ENCODE results near the gene NEO1. TPM values are rescaled to one million over a fixed set of nuclear protein-coding genes. Genes with fewer than 3 reads are reported as not detected.

Gene NEO1
- total RNA-seq, 1 experiment from 2014 or later: 16.1 TPM

- DNase-seq (ENCODE audit: low read depth): no peak
Observed at GRCh38 chr15:73329501-73330200, 277.4 kb downstream of the NEO1 start.

- DNase-seq (ENCODE audit: low read depth): no peak
Observed at GRCh38 chr15:73330206-73331051, 278.2 kb downstream of the NEO1 start.

- DNase-seq (ENCODE audit: low read depth): no peak
Observed at GRCh38 chr15:73331501-73331900, 279.2 kb downstream of the NEO1 start.

- no peak for DNase-seq (ENCODE audit: low read depth)
Observed at GRCh38 chr15:73331991-73332925, 280.0 kb downstream of the NEO1 start.

- no peak for DNase-seq (ENCODE audit: low read depth)
Observed at GRCh38 chr15:73333001-73333400, 280.7 kb downstream of the NEO1 start.

GRCh38 chr15:73334086-73334485 lies 281.8 kb downstream of the NEO1 start:
- DNase-seq (ENCODE audit: low read depth): no peak

GRCh38 chr15:73335026-73335425 lies 282.8 kb downstream of the NEO1 start:
- no peak for DNase-seq (ENCODE audit: low read depth)

- no peak for DNase-seq (ENCODE audit: low read depth)
Observed at GRCh38 chr15:73335471-73335870, 283.2 kb downstream of the NEO1 start.

GRCh38 chr15:73336756-73337155 lies 284.5 kb downstream of the NEO1 start:
- no peak for DNase-seq (ENCODE audit: low read depth)

GRCh38 chr15:73337187-73337586 lies 284.9 kb downstream of the NEO1 start:
- no peak for DNase-seq (ENCODE audit: low read depth)

- DNase-seq (ENCODE audit: low read depth): no peak
Observed at GRCh38 chr15:73338058-73338457, 285.8 kb downstream of the NEO1 start.

- no peak for DNase-seq (ENCODE audit: low read depth)
Observed at GRCh38 chr15:73338606-73339374, 286.5 kb downstream of the NEO1 start.

GRCh38 chr15:73340502-73341192 lies 288.4 kb downstream of the NEO1 start:
- DNase-seq (ENCODE audit: low read depth): no peak

GRCh38 chr15:73341886-73342600 lies 289.8 kb downstream of the NEO1 start:
- DNase-seq (ENCODE audit: low read depth): peak; percentile 18

- DNase-seq (ENCODE audit: low read depth): peak; percentile 80
Observed at GRCh38 chr15:73344056-73344455, 291.8 kb downstream of the NEO1 start.

GRCh38 chr15:73345658-73346057 lies 293.4 kb downstream of the NEO1 start:
- DNase-seq (ENCODE audit: low read depth): no peak

GRCh38 chr15:73346735-73347312 lies 294.6 kb downstream of the NEO1 start:
- DNase-seq (ENCODE audit: low read depth): peak; percentile 38

GRCh38 chr15:73349191-73349590 lies 296.9 kb downstream of the NEO1 start:
- DNase-seq (ENCODE audit: low read depth): no peak

GRCh38 chr15:73352082-73352481 lies 299.8 kb downstream of the NEO1 start:
- DNase-seq (ENCODE audit: low read depth): peak; percentile 39

- no peak for DNase-seq (ENCODE audit: low read depth)
Observed at GRCh38 chr15:73353734-73354133, 301.5 kb downstream of the NEO1 start.
